Activated T-helper 17 cell treated with anti-CD3 and anti-CD28 coated beads, Interleukin-2, amount 50 U/mL, for 72 hours (primary cell): ENCODE results near the gene CPSF3. TPM values are rescaled to one million over a fixed set of nuclear protein-coding genes. Genes with fewer than 3 reads are reported as not detected.

ENCODE experiments used
- ATAC-seq: fragments of 150-1000 bp; cut with Tn5 transposase; replicated peaks from 2 replicates; pipeline ENCODE4 v1.10.0; 2021; ENCODE audit warnings: mild to moderate bottlenecking, moderate library complexity
- H3K27ac Mint-ChIP-seq: one replicate; pipeline ENCODE4 v1.8.0; 2022; ENCODE audit warnings: mixed read lengths
- H3K27me3 Mint-ChIP-seq: one replicate; pipeline ENCODE4 v1.8.0; 2022; ENCODE audit warnings: mixed read lengths
- H3K36me3 Mint-ChIP-seq: one replicate; pipeline ENCODE4 v1.8.0; 2022; ENCODE audit warnings: low read depth, mild to moderate bottlenecking, mixed read lengths
- H3K4me1 Mint-ChIP-seq: one replicate; pipeline ENCODE4 v1.8.0; 2022; ENCODE audit warnings: mixed read lengths
- H3K4me3 Mint-ChIP-seq: one replicate; pipeline ENCODE4 v1.8.0; 2022; ENCODE audit warnings: mild to moderate bottlenecking, mixed read lengths
- H3K9me3 Mint-ChIP-seq: one replicate; pipeline ENCODE4 v1.8.0; 2022; ENCODE audit warnings: mixed read lengths
- total RNA-seq, 2 donors: library from RNA; stranded (reverse); gene quantifications; one replicate each; pipeline ENCODE4 v1.2.3, GENCODE V29; 2022

Gene CPSF3
- total RNA-seq, 2 donors from 2014 or later, result 34.5 to 53.8 TPM

DNA sequence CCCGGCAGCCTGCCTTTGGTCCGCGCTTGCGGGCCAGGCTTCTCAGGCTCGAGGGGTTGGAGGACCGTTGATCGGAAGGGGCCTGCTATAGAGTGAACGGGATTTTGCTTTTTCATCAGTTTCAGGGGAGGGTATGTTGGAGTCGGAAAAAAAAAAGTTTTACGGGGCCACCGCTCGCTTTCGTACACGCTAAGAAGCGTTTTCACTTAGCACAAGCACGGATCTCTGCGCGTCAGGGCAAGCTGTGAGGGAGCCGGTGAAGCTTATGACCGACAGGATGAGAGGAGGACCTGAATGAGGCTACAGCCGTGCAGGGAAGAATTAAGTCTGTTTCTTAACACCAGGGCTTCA lies 443 bp downstream of the CPSF3 start:
- Mint-ChIP-seq H3K27me3 (no peaks in the 10 kb centered on the region), H3K9me3 (no peaks in the 10 kb centered on the region), H3K36me3 (peaks cover 51% of the 10 kb centered on the region), H3K4me1 (peaks cover 24% of the 10 kb centered on the region), H3K4me3 (no peak overlapping the region), H3K27ac (no peak overlapping the region)
- ATAC-seq, result peak; percentile 18

DNA sequence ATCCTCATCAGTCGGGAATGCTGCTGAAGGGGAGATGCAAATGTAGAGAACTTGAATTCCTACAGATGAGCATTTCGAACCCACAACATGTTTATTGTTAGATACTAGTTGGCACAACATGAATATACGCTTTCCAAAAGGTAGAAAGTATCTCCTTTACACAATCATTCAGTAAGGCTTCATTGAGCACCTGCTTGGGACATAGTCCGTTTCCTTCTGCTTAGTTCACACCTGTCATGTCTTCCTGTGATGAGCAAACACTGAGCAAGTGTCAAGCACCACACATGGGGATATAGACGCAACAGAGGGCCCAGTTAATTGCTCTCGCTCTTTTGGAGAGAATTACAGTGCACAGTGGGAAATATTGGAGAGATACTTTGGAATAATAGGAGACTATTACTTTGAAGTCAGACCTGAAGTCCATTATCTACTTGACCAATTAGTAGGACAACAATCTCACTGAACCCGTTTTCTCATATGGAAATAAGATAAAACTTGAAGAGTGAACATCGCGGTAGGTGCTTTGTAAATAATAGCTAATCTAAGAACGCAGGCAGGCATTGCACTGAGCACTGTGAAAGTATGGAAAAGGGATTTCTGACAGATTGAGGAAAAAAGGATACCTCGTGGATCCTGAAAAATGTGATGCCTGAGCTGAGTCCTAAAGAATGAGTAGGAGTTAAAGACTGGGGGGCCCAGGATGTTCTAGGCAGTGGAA lies 1.2 kb downstream of the CPSF3 start:
- Mint-ChIP-seq H3K36me3 (peaks cover 52% of the 10 kb centered on the region), H3K27me3 (no peaks in the 10 kb centered on the region), H3K9me3 (no peaks in the 10 kb centered on the region), H3K4me3 (no peak overlapping the region), H3K27ac (no peak overlapping the region), H3K4me1 (peaks cover 22% of the 10 kb centered on the region)
- no peak for ATAC-seq

DNA sequence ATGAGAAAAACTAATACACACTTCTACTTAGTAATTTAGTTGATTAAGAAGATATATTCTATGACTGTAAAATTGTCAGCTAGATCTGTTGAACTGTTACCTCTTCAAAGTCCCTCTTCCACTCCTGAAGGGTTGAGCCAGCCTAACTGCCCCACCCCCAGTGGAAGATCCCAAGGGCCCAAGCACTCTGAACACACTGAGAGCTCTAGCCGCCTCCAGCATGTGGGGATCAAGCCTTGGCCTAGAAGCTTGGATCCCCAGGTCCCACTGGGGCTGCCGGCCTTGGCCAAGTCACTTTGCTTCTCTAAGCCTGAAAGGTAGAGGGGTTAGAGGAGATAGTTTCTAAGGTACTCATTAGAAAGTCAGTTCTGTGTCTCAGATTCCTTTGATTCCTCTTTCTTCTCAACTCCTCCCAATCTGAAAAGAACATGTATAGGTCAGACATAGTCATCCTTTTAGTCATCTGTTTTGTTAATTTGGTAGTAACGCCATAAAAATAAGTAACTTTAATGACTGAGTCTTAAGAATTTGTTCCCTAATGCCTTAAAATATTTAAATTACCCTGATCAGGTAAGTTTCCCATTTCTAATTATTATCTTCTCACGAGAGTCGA lies 5.6 kb downstream of the CPSF3 start:
- H3K27me3 Mint-ChIP-seq, result no peaks in the 10 kb centered on the region
- H3K36me3 Mint-ChIP-seq, result peaks cover 59% of the 10 kb centered on the region
- H3K4me1 Mint-ChIP-seq, result no peaks in the 10 kb centered on the region
- no peak for ATAC-seq
- H3K4me3 Mint-ChIP-seq, result no peak overlapping the region
- no peaks in the 10 kb centered on the region for H3K9me3 Mint-ChIP-seq
- H3K27ac Mint-ChIP-seq, result no peak overlapping the region

DNA sequence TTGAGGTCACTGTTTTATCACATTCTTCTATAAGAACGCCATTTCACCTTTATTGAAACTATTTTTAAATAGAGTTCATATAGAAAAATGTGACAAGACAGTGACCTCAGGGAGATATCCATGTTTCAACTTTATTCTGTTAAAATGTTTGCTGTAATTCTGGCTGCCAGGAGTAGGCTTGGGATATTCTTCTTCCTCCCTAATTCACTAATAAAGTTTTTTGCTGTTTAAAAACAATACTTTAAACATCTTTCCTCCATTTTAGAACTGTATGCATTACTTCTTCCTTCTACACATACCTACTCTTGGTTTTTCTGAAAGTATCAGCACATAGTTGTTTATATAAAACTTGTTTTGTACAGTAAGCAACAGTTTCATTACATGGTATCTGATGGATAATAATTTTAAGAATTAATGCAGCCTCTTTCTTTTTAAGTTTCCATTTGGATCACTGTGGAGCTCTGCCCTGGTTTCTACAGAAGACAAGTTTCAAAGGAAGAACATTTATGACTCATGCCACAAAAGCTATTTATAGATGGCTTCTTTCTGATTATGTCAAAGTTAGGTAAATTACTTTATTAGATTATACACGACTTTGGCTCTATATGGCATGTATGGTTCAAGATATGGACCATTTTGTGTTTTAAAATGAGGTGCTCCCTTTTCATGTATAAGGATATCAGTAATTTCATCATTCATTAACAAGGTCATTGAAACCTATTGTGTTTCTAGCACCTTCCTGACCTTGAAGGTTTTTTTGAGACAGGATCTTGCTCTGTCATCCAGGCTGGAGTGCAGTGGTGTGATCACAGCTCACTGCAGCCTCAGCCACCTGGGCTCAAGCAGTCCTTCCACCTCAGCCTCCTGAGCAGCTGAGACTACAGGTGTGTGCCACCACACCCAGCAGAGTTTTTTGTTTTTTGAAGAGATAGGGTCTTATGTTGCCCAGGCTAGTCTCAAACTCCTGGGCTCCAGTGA lies 7.2 kb downstream of the CPSF3 start:
- no peaks in the 10 kb centered on the region for H3K27me3 Mint-ChIP-seq
- H3K9me3 Mint-ChIP-seq, result no peaks in the 10 kb centered on the region
- peak overlapping the region; percentile 69 for H3K27ac Mint-ChIP-seq
- H3K4me3 Mint-ChIP-seq, result peak overlapping the region; percentile 22
- peaks cover 71% of the 10 kb centered on the region for H3K36me3 Mint-ChIP-seq
- H3K4me1 Mint-ChIP-seq, result no peaks in the 10 kb centered on the region
- peak; percentile 76 for ATAC-seq

DNA sequence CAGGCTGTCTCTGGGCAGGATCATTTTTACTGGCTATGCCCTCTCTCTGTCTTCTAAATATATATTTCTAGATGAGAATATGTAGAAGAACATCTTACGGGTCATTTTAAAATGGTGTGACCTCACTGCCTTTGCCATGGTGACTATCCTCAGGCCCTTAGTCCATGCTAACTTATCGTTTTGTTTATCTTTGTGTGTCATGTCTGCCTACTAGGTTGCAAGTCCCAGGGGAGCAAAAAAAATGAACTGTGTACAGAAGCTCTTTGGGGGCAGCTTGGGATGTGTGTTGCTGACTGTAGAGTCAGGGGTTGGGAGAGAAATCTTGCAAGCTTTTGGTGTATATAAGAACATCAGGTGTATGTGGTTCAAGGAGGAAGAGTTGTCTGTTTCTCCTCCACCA lies 11.0 kb downstream of the CPSF3 start:
- ATAC-seq, result no peak
- no peaks in the 10 kb centered on the region for H3K27me3 Mint-ChIP-seq
- no peaks in the 10 kb centered on the region for H3K9me3 Mint-ChIP-seq
- H3K27ac Mint-ChIP-seq, result peak overlapping the region; percentile 12
- H3K36me3 Mint-ChIP-seq, result peaks cover 94% of the 10 kb centered on the region
- no peaks in the 10 kb centered on the region for H3K4me1 Mint-ChIP-seq
- H3K4me3 Mint-ChIP-seq, result no peak overlapping the region

DNA sequence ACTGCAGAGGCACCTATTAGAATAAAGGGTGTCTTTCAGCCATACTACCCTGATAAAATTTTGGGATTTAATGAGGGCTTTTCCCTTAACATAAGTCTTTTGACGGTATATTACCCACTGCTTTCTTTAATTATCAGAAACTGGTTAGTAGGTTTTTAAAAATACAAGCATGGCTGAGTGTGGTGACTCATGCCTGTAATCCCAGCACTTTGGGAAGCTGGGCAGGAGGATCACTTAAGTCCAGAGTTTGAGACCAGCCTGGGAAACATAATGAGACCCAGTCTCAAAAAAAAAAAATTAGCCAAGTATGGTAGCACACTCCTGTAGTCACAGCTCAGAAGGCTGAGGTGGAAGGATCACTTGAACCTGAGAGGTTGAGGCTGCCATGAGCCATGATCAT lies 16.1 kb downstream of the CPSF3 start:
- H3K27me3 Mint-ChIP-seq, result no peaks in the 10 kb centered on the region
- no peaks in the 10 kb centered on the region for H3K9me3 Mint-ChIP-seq
- ATAC-seq, result no peak
- H3K27ac Mint-ChIP-seq, result no peak overlapping the region
- peaks cover 88% of the 10 kb centered on the region for H3K36me3 Mint-ChIP-seq
- no peak overlapping the region for H3K4me3 Mint-ChIP-seq
- H3K4me1 Mint-ChIP-seq, result no peaks in the 10 kb centered on the region

DNA sequence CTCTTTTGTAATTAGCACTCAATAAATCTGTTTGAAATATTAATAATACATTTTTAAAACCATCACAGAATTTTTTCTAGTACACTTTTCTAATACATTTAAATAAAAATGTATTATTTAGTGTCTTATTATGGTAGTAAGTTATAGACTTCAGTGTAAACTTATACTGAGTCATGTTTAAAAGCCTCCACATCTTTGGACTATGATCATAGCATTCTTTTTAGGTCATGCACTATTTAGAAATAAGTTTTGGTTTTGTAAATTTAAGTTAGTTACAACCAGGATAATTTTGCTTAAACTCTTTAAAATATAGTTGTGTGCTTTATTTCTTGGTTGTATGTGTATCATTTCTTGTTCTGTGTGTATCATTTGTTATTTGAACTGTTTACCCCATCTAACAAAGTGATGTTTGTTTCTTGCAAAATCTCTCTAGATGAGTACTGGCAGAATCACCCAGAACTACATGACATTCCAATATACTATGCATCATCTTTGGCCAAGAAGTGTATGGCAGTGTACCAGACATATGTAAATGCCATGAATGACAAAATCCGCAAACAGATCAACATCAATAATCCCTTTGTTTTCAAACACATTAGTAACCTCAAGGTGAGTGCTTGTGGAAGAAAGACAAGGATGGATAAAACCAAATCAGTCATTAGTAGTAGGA lies 16.7 kb downstream of the CPSF3 start:
- Mint-ChIP-seq H3K27ac (no peak overlapping the region), H3K36me3 (peaks cover 88% of the 10 kb centered on the region), H3K9me3 (no peaks in the 10 kb centered on the region), H3K4me3 (no peak overlapping the region), H3K27me3 (no peaks in the 10 kb centered on the region), H3K4me1 (peaks cover 5% of the 10 kb centered on the region)
- no peak for ATAC-seq

DNA sequence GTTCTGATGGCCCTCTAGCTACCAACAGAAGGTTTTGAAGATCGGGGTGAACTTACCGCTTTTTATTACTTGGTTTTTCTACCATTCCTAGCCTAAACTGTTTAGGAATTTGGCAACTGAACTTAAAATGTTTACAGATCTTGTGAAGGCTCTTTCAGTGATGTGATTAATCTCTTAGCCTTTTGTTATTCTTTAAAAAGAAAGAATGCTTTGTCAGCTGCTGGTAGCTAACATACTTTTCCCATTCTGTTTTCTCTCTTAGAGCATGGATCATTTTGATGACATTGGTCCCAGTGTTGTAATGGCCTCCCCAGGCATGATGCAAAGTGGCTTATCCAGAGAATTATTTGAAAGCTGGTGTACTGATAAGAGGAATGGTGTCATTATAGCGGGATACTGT lies 18.1 kb downstream of the CPSF3 start:
- ATAC-seq, result no peak
- Mint-ChIP-seq H3K27me3 (no peaks in the 10 kb centered on the region), H3K36me3 (peaks cover 87% of the 10 kb centered on the region), H3K27ac (no peak overlapping the region), H3K9me3 (no peaks in the 10 kb centered on the region), H3K4me3 (no peak overlapping the region), H3K4me1 (peaks cover 10% of the 10 kb centered on the region)

DNA sequence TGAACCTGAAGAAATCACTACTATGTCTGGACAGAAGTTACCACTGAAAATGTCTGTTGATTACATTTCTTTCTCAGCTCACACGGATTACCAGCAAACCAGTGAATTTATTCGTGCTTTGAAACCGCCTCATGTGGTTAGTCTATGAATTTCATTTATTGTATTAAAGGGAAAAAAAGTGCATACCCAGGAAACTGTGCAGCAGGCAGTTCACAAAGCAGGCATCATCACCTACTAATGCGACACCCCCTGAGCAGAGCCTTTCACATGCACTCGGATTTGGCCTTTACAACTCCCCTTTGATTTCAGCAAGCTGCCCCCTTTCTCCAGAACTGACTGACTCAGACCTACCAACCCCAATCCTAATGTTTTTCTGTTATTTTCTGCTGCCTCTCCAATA lies 20.1 kb downstream of the CPSF3 start:
- Mint-ChIP-seq H3K9me3 (no peaks in the 10 kb centered on the region), H3K27me3 (no peaks in the 10 kb centered on the region), H3K4me1 (peaks cover 10% of the 10 kb centered on the region), H3K36me3 (peaks cover 80% of the 10 kb centered on the region), H3K27ac (no peak overlapping the region), H3K4me3 (no peak overlapping the region)
- no peak for ATAC-seq

DNA sequence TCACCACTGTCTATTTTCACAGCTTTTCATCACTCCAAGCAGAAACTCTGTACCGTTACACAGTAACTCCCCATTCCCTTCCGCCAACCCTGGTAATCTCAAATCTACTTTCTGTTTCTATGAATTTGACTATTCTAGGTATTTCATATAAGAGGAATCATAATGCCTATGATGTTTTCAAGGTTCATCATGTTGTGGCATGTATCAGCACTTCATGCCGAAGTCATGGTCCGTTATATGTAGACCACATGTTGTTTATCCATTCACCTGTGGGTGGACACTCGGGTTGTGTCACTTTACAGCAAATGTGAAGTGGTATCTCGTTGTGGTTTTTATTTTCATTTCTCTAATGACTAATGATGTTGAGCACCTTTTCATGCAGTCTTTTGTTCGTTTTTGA lies 21.6 kb downstream of the CPSF3 start:
- H3K4me1 Mint-ChIP-seq, result peaks cover 10% of the 10 kb centered on the region
- H3K27ac Mint-ChIP-seq, result peak overlapping the region; percentile 75
- H3K4me3 Mint-ChIP-seq, result peak overlapping the region; percentile 51
- H3K9me3 Mint-ChIP-seq, result no peaks in the 10 kb centered on the region
- no peaks in the 10 kb centered on the region for H3K27me3 Mint-ChIP-seq
- ATAC-seq, result peak; percentile 92
- peaks cover 81% of the 10 kb centered on the region for H3K36me3 Mint-ChIP-seq

DNA sequence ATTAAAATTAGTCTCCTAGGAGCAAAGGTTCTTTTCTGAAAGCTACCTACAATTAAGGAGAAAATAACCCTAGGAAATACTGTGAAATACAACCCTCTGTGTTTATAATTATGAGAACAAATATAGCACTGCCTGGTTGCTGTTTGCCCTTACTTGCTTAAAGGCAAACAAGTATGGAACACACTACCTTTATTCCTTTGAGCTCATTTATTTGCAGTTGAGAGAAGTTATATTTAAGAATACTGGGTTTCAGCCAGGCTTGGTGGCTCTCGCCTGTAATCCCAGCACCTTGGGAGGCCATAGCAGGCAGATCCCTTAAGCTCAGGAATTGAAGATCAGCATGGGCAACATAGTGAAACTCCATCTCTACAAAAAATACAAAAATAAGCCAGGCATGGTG lies 27.8 kb downstream of the CPSF3 start:
- no peaks in the 10 kb centered on the region for H3K9me3 Mint-ChIP-seq
- no peaks in the 10 kb centered on the region for H3K4me1 Mint-ChIP-seq
- H3K4me3 Mint-ChIP-seq, result no peak overlapping the region
- H3K27ac Mint-ChIP-seq, result no peak overlapping the region
- no peak for ATAC-seq
- H3K36me3 Mint-ChIP-seq, result peaks cover 76% of the 10 kb centered on the region
- no peaks in the 10 kb centered on the region for H3K27me3 Mint-ChIP-seq

DNA sequence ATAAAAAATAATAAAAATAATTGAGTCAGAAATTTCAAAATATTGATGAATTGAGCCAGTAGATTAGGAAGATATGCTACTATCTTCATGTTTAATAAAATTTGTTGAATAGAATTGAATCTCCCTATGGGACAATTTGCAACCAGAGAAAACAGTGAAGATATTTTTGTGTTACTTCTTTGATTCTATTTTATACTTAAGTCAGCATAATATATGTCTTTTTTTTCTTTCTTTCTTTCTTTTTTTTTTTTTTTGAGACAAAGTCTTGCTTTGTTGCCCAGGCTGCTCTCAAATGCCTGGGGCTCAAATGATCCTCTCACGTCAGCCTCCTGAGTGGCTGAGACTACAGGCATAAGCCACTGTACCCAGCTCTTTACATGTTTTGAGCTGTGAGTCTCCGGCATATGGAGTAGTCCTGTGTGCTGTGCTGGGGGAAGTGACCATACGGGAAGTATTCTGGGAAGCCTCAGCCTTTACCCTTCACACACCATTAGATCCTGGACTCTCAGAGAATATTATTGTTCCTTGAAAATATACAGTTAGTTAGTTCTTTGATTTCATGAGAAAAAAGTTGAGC lies 37.1 kb downstream of the CPSF3 start:
- no peaks in the 10 kb centered on the region for H3K27me3 Mint-ChIP-seq
- H3K4me3 Mint-ChIP-seq, result no peak overlapping the region
- no peaks in the 10 kb centered on the region for H3K9me3 Mint-ChIP-seq
- H3K4me1 Mint-ChIP-seq, result peaks cover 10% of the 10 kb centered on the region
- H3K27ac Mint-ChIP-seq, result no peak overlapping the region
- no peak for ATAC-seq
- peaks cover 82% of the 10 kb centered on the region for H3K36me3 Mint-ChIP-seq

DNA sequence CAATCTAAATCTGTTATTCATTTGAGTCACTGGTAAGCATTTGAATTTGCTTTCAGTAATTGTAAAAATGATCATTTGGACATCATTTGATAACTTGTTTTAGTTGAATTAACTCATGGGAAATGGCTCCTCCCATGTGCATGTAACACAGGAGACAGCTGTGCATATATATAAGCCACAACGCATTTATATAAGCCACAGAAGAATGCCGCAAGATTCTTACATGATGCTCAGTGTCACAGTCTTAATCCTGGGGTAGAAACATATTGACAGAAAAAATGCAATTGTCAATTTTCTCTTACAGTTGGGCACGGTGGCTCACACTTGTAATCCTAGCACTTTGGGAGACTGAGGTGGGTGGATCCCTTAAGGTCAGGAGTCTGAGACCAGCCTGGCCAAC lies 37.6 kb downstream of the CPSF3 start:
- no peak overlapping the region for H3K4me3 Mint-ChIP-seq
- H3K27ac Mint-ChIP-seq, result no peak overlapping the region
- H3K4me1 Mint-ChIP-seq, result peaks cover 10% of the 10 kb centered on the region
- ATAC-seq, result no peak
- H3K9me3 Mint-ChIP-seq, result no peaks in the 10 kb centered on the region
- H3K27me3 Mint-ChIP-seq, result no peaks in the 10 kb centered on the region
- peaks cover 76% of the 10 kb centered on the region for H3K36me3 Mint-ChIP-seq

DNA sequence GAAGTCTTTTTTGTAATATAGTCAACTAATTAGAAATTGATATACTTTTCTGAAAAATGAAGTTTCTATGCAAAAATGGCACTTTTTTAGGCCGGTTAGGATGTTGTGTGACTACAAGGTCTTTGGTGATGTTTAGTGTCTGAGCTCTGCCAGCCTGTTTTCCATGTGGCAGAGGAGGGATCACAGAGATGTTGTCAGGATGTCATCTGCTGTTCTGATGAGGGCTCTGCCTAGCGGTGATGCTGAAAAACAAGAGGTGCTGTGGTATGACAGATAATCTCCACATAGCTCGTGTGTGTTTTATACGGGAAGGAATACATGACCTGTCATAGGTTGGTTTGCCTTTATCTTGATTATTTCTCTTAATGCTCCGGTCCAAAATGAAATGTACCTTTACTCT lies 38.9 kb downstream of the CPSF3 start:
- H3K27me3 Mint-ChIP-seq, result no peaks in the 10 kb centered on the region
- no peak overlapping the region for H3K4me3 Mint-ChIP-seq
- ATAC-seq, result no peak
- H3K36me3 Mint-ChIP-seq, result peaks cover 72% of the 10 kb centered on the region
- H3K9me3 Mint-ChIP-seq, result no peaks in the 10 kb centered on the region
- H3K4me1 Mint-ChIP-seq, result peaks cover 10% of the 10 kb centered on the region
- H3K27ac Mint-ChIP-seq, result peak overlapping the region; percentile 41
